Astrocyte (in vitro differentiated cells and primary cell): ENCODE measurements around the gene XXYLT1.

Source experiments
- CTCF ChIP-seq: IDR thresholded peaks from 2 replicates; pipeline ENCODE4 v1.5.1; 2011; ENCODE audit warnings: low read depth, mild to moderate bottlenecking, inconsistent platforms, low read length, moderate library complexity; ENCODE audit not compliant: insufficient read depth
- EZH2 ChIP-seq: IDR thresholded peaks from 2 replicates; pipeline ENCODE4 v1.6.1; 2012; ENCODE audit warnings: mild to moderate bottlenecking, low read length, inconsistent platforms; ENCODE audit not compliant: insufficient read depth

- no peak for TF ChIP-seq CTCF
- no peak for TF ChIP-seq EZH2
Observed at GRCh38 chr3:195115600-195116406, 155.2 kb downstream of the XXYLT1 start.
